Cardiac fibroblast (primary cell): ENCODE results near the gene SYAP1.
A peak's percentile ranks its signal among the peaks of the same experiment; 100 is the strongest.

Experiments
- DNase-seq, 2 donors: peaks; one replicate each; pipeline versions ENCODE4 v3.0.0 to v3.0.0-alpha.2; 2010; ENCODE audit warnings: low read depth in 2 of 2
- H3K4me3 ChIP-seq, 2 donors: replicated peaks in 1 of 2; 1 replicate in 1 of 2; 2 replicates in 1 of 2; pipeline ENCODE4 v1.5.1; 2011; ENCODE audit warnings: low read depth in 2 of 2, low read length in 2 of 2, mild to moderate bottlenecking in 2 of 2, moderate library complexity in 1 of 2
- CTCF ChIP-seq: IDR thresholded peaks from one replicate; pipeline ENCODE4 v1.5.1; 2011; ENCODE audit warnings: low read depth, mild to moderate bottlenecking, low read length, inconsistent platforms

SYAP1 gene

GRCh38 chrX:16786791-16787735 lies 67.7 kb downstream of the SYAP1 start:
- peak overlapping the region; percentile 66 to 77 for H3K4me3 ChIP-seq
- no peak for TF ChIP-seq CTCF
- DNase-seq: peak in 1 of 2 donors; percentile 27

- no peak overlapping the region for H3K4me3 ChIP-seq
These were observed 69.1 kb downstream of the SYAP1 start for GRCh38 chrX:16788477-16788876.

GRCh38 chrX:16796298-16796697 lies 76.9 kb downstream of the SYAP1 start:
- H3K4me3 ChIP-seq: no peak overlapping the region
- DNase-seq: no peak
- no peak for TF ChIP-seq CTCF

More at GRCh38 chrX:16788477-16788876, 69.1 kb downstream of the SYAP1 start:
- peak; percentile 37 to 48 for DNase-seq
- TF ChIP-seq CTCF: no peak

GRCh38 chrX:16797358-16797757 lies 77.9 kb downstream of the SYAP1 start:
- no peak for TF ChIP-seq CTCF
- H3K4me3 ChIP-seq: no peak overlapping the region
- peak in 1 of 2 donors; percentile 63 for DNase-seq

- H3K4me3 ChIP-seq: no peak overlapping the region
- DNase-seq: no peak
- no peak for TF ChIP-seq CTCF
These were observed 78.4 kb downstream of the SYAP1 start for GRCh38 chrX:16797841-16798240.

GRCh38 chrX:16804923-16805464 lies 85.6 kb downstream of the SYAP1 start:
- H3K4me3 ChIP-seq: no peak overlapping the region
- TF ChIP-seq CTCF: no peak
- DNase-seq: no peak
